SJSA1 (cell line): Measurements from ENCODE around the gene IPO4. TPM values are rescaled to one million over a fixed set of nuclear protein-coding genes. Genes with fewer than 3 reads are reported as not detected.
A peak's percentile ranks its signal among the peaks of the same experiment; 100 is the strongest.

Source experiments
- DNase-seq, 2 experiments: peaks; one replicate each; pipeline ENCODE4 v3.0.0-alpha.2; 2015 to 2020; ENCODE audit warnings: low spot score in 2 of 2, low read depth in 1 of 2
- H3K27ac ChIP-seq: fragments of 250-450 bp; sonication (Bioruptor Pico); 2 replicates; pipeline ENCODE4 v1.5.1; 2020; ENCODE audit warnings: mild to moderate bottlenecking, moderate library complexity
- H3K27me3 ChIP-seq: fragments of 250-450 bp; sonication (Bioruptor Pico); replicated peaks from 2 replicates; pipeline ENCODE4 v1.5.1; 2020; ENCODE audit warnings: mild to moderate bottlenecking, moderate library complexity
- H3K36me3 ChIP-seq: fragments of 250-450 bp; sonication (Bioruptor Pico); 2 replicates; pipeline ENCODE4 v1.5.1; 2020; ENCODE audit warnings: mild to moderate bottlenecking
- H3K4me1 ChIP-seq: fragments of 250-450 bp; sonication (Bioruptor Pico); replicated peaks from 2 replicates; pipeline ENCODE4 v1.6.1; 2021; ENCODE audit warnings: mild to moderate bottlenecking
- H3K4me3 ChIP-seq: fragments of 250-450 bp; sonication (Bioruptor Pico); 2 replicates; pipeline ENCODE4 v1.5.1; 2020; ENCODE audit warnings: mild to moderate bottlenecking
- H3K9me3 ChIP-seq: fragments of 250-450 bp; sonication (Bioruptor Pico); replicated peaks from 2 replicates; pipeline ENCODE4 v1.5.1; 2020; ENCODE audit warnings: mild to moderate bottlenecking
- total RNA-seq: library from RNA; depleted of rRNA; stranded (reverse); fragments of >200 nt; shearing (Covaris generic); gene quantifications from 2 replicates; pipeline ENCODE4 v1.2.3, GENCODE V29; 2014

The IPO4 gene
- total RNA-seq, 1 experiment from 2014 or later = 25.1 TPM

GRCh38 chr14:24146978-24147760 lies 41.4 kb downstream of the IPO4 start, which contains the start of gene RNF31:
RNF31 (plus strand) TSS chr14:24147498; CDS start chr14:24147699, 201 bp downstream.
- Histone ChIP-seq H3K9me3 (no peaks in the 10 kb centered on the region), H3K4me1 (peaks cover 25% of the 10 kb centered on the region), H3K36me3 (peaks cover 77% of the 10 kb centered on the region), H3K27me3 (no peaks in the 10 kb centered on the region), H3K27ac (peak within 1 kb of the TSS; percentile 53), H3K4me3 (peak within 1 kb of the TSS; percentile 86)
- DNase-seq = peak; percentile 96 to 98

DNA sequence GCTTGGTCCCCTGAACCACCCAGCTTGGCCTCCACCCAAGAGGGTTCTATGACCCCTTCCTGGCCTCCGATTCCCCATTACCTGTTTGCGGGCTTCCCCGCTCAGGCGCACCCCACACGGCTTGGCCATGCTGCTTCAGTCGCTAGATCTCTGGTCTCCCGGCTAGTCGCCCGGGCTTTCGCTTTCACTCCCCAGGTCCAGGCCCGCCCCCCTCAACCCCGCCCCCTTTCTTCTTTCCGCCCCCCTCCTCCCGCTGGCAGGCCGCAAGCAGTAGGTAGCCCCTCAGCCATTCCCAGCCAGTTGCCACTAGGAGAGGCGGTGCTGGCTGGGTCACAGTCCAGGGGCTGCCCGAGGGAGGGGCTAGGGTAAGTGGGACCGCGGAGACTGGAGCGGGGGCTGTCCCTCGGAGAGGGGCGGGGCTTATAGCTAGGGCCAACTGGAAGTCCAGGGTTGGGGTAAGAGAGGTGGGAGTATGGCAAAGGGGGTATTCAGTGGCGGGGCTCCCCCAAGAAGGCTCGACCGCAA lies 42.1 kb downstream of the IPO4 start, which contains the start of gene PSME2:
Gene PSME2, minus strand, starts transcription at position 158 of the 525 bp plus-strand sequence. Its CDS starts 29 bp downstream, at position 129.
- Histone ChIP-seq H3K27ac (peak within 1 kb of the TSS; percentile 53), H3K9me3 (no peaks in the 10 kb centered on the region), H3K36me3 (peaks cover 75% of the 10 kb centered on the region), H3K27me3 (no peaks in the 10 kb centered on the region), H3K4me1 (peaks cover 30% of the 10 kb centered on the region), H3K4me3 (peak within 1 kb of the TSS; percentile 86)
- peak; percentile 93 to 98 for DNase-seq

GRCh38 chr14:24145690-24146452 lies 42.7 kb downstream of the IPO4 start:
- Histone ChIP-seq H3K4me3 (peak overlapping the region; percentile 86), H3K27me3 (no peaks in the 10 kb centered on the region), H3K36me3 (peaks cover 69% of the 10 kb centered on the region), H3K4me1 (peaks cover 30% of the 10 kb centered on the region), H3K9me3 (no peaks in the 10 kb centered on the region), H3K27ac (peak overlapping the region; percentile 44)
- DNase-seq = peak; percentile 56 to 78

- peak overlapping the region; percentile 86 for H3K4me3 ChIP-seq
- no peak overlapping the region for H3K27ac ChIP-seq
- no peaks in the 10 kb centered on the region for H3K27me3 ChIP-seq
- no peak for DNase-seq
- peaks cover 30% of the 10 kb centered on the region for H3K4me1 ChIP-seq
- peaks cover 62% of the 10 kb centered on the region for H3K36me3 ChIP-seq
- H3K9me3 ChIP-seq = no peaks in the 10 kb centered on the region
Observed at GRCh38 chr14:24145219-24145618, 43.4 kb downstream of the IPO4 start.

- H3K9me3 ChIP-seq = no peaks in the 10 kb centered on the region
- H3K36me3 ChIP-seq = peaks cover 58% of the 10 kb centered on the region
- H3K27me3 ChIP-seq = no peaks in the 10 kb centered on the region
- no peak overlapping the region for H3K27ac ChIP-seq
- DNase-seq = no peak
- H3K4me3 ChIP-seq = no peak overlapping the region
- peaks cover 30% of the 10 kb centered on the region for H3K4me1 ChIP-seq
Observed at GRCh38 chr14:24144451-24144850, 44.2 kb downstream of the IPO4 start.

DNA sequence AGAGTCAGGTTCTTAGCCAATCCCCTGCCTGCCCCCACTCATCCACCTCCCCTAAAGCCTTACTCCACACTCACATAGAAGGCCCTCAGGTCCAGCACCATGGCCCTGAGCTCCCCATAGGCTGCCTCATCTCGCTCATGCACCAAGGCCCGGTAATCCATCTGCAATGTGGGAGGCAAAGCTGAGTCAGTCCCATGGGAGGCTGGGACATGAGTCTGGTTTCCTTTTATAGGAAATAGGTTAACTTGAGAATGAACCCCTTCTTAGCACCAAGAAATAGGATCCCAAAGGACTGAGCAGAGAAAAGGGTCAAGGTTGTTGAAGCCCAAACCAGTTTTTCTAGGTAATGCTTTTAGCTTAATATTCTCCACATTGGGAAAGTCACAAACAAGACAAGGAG lies 45.1 kb downstream of the IPO4 start:
- Histone ChIP-seq H3K27ac (no peak overlapping the region), H3K36me3 (peaks cover 58% of the 10 kb centered on the region), H3K4me1 (peaks cover 28% of the 10 kb centered on the region), H3K4me3 (no peak overlapping the region), H3K9me3 (no peaks in the 10 kb centered on the region), H3K27me3 (no peaks in the 10 kb centered on the region)
- no peak for DNase-seq

DNA sequence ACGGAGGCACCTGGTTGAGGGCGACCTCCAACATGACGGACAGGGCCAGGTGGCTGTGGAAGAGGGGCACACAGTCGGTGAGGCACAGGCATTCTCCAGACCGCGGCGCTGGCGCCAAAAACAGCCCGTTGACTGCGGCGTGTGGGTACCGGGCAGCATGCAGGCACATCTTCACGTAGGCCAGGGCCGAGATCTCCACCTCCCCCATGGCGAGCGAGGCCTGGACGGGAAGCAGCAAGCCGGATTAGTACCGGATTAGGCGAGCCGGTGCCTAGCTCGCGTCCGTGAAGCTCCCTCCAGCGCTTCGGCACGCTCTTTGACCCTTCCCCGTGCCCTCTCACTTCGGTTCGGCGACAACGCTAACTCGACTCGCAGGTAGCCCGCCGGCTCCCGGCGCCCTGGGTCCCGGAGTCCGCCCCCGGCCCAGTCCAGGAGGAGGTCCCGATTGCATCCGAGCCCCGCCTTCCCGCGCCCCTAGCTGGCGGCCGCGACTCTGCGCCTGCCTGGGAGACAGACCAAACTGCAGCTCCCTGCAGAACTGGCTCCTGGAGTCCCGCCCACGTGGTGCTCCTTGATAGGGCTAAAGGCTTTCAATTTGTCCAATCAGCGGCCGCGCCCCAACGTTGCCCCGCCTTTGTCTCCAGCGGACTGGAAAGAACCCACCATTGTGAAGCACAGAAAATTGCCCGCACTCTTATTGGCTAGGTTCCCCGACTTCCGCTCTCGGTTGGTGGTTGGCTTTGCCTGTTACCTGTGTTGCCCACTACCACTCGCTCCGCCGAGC lies 47.3 kb downstream of the IPO4 start, which contains the start of gene EMC9:
Gene EMC9, minus strand, starts transcription at position 495 of the 784 bp plus-strand sequence. Its CDS starts 287 bp downstream, at position 208.
- peak within 1 kb of the TSS; percentile 68 for H3K4me3 ChIP-seq
- H3K9me3 ChIP-seq = no peaks in the 10 kb centered on the region
- no peaks in the 10 kb centered on the region for H3K27me3 ChIP-seq
- H3K36me3 ChIP-seq = peaks cover 68% of the 10 kb centered on the region
- peak within 1 kb of the TSS; percentile 50 for H3K27ac ChIP-seq
- H3K4me1 ChIP-seq = peaks cover 29% of the 10 kb centered on the region
- DNase-seq = peak; percentile 94 to 99

GRCh38 chr14:24139272-24139934 lies 49.2 kb downstream of the IPO4 start:
- no peak for DNase-seq
- Histone ChIP-seq H3K4me3 (no peak overlapping the region), H3K27ac (no peak overlapping the region), H3K36me3 (peaks cover 62% of the 10 kb centered on the region), H3K27me3 (no peaks in the 10 kb centered on the region), H3K9me3 (no peaks in the 10 kb centered on the region; the same call in 1 of the 2 replicates), H3K4me1 (peaks cover 24% of the 10 kb centered on the region)

- Histone ChIP-seq H3K36me3 (peaks cover 54% of the 10 kb centered on the region), H3K4me3 (no peak overlapping the region), H3K27ac (no peak overlapping the region), H3K27me3 (no peaks in the 10 kb centered on the region), H3K9me3 (no peaks in the 10 kb centered on the region; the same call in 1 of the 2 replicates), H3K4me1 (peaks cover 21% of the 10 kb centered on the region)
- no peak for DNase-seq
Observed at GRCh38 chr14:24138396-24139271, 50.0 kb downstream of the IPO4 start.

- H3K27me3 ChIP-seq = no peaks in the 10 kb centered on the region
- DNase-seq = no peak
- H3K36me3 ChIP-seq = peaks cover 45% of the 10 kb centered on the region
- no peak overlapping the region for H3K27ac ChIP-seq
- H3K4me1 ChIP-seq = peaks cover 20% of the 10 kb centered on the region
- no peak overlapping the region for H3K4me3 ChIP-seq
- no peaks in the 10 kb centered on the region; the same call in 1 of the 2 replicates for H3K9me3 ChIP-seq
Observed at GRCh38 chr14:24137529-24138395, 50.9 kb downstream of the IPO4 start.
